CD4-positive, alpha-beta T cell treated with Interleukin-21 for 1 hour (primary cell): ENCODE measurements around the gene SPEF2.

Experiments used
- DNase-seq: peaks from one replicate; pipeline ENCODE4 v3.0.0-alpha.2; 2020

The SPEF2 gene

GRCh38 chr5:35785601-35786085, 168.0 kb downstream of the SPEF2 start:
- no peak for DNase-seq

GRCh38 chr5:35788724-35789123, 171.1 kb downstream of the SPEF2 start:
- no peak for DNase-seq

DNA sequence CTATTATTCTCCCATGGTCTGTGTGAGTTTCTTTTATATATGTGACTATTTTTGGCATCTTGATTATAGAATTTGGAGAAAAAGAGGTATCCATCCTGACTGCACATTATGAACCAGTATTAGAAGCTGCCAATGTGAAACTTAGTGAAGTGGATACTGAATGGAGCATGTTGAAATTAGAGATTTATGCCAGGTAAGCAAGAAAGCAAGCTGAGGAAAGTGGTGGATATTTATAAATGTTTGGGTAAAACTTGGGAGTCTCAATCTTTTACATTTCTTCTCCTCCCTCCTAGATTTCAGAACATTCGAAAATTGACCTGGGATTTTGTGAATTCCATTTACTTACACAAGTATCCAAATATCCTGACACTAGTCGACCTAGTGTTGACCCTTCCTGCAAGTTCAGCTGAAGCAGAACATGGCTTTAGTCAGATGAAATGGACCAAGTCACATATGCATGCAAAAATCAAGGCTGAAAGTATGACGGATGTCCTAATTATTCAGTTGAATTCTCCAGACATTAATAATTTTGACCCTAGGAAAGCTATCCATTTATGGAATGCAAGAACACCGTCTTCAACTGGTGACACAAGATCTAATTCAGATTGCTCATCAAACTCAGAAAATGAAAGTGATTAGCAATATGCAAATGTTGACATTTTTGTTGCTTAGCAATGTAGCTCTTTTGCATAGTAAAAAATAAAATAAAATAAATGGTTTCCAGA, 172.2 kb downstream of the SPEF2 start:
- peak; percentile 43 for DNase-seq

DNA sequence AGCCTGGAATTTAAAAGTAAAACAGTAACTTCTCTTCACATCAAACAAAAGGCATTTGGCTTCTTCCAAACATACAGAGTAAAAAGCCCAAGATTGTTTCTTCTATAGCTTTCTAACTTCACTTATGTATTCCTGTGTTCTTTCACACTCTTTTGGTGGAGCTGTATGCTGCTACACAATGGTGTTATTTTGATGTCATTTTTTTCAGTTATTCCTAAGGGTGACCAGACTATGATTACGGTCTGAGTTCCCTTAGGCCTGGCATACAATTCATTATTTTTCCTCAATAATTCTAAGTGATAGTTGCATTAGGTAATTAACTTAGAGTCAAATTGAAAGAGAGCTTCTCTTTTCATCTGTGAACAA, 172.8 kb downstream of the SPEF2 start:
- no peak for DNase-seq

DNA sequence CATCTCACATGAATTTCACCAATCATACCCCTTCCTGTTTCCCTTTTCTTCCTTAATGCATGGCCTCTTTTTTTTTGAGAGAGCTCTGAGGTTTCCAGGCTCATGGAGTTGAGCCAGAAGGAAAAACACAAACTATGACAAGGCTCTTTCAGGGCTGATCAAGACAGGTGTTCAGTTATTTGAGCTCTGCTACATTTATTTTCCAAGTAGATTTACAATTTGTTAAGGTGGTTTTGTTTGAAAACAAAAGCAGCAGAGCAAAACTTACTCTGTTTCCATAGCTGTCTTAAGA, 176.6 kb downstream of the SPEF2 start:
- DNase-seq: no peak

DNA sequence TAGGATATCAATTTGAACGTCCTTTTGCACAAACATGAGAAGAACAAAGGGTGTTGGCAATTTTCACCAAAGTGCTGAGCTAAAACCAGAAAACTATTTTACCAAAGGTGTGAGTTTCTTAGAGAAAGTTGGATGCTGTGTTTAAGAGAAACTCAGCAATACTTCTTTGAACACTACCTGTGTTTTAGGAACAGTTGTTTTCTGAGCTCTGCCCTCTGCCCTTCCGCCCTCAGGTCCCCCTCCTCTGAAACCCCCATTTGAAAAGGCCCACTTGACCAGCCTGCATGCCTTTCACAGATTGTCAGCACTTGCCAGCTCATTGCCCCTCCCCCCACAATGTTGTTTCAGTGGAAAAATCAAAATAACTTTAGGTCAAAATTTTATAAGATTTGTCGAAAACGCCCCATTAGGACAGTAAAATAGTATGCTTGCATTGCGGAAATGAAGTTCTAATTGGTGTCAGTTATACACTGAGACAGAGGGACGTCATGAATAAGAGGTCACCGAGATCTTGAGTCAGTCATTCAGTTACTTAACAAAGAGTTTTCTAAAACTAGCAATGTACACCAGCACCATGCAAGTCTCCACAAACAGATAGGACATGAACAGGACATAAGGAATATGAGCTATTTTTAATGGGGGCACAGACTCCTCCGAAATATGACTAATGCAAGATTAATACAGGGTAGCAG, 177.2 kb downstream of the SPEF2 start:
- DNase-seq: no peak

DNA sequence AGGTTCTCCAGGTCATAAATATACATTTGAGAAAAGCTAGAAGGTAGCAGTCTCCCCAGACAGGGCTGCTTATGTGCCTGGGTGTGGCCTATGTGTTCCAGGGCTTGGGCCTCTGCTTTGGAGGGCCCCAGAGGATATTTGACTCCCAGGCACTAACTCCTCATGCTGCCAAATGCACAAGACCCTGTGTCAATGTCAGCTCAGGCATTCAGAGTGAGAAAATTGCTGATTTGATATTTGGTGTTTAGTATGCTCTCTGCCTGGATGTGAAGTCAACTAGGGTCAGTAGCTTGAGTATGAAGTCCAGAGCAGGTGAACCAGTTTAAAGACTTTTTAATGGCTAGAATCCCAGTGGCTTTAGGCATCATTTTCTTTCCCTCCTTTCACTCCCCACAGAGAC, 181.5 kb downstream of the SPEF2 start:
- DNase-seq: no peak

- DNase-seq: no peak
Observed at GRCh38 chr5:35799753-35800152, 182.1 kb downstream of the SPEF2 start.

DNA sequence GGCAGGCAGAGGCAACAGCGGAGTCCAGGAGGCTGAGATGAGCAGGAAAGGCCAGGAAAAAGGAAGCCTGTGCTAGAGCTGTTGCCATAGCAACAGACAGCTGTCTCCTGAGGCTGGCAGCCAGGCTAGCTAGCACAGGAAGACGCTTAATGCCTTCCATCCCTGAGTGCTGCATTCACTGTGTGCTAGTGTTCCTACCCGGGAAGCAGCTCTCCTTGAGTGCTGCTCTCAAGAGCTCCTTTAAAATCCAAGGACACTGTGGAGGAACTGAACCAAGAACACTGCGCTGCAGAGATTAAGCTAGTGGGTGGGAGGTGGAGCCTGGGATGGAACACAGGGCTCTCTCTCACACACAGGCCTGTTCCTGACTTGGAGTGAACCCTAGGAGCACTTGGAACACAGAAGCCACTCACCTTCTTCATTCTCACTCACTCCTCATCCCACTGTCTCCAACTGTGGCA, 185.6 kb downstream of the SPEF2 start:
- DNase-seq: peak; percentile 47

GRCh38 chr5:35804201-35804653, 186.6 kb downstream of the SPEF2 start:
- DNase-seq: no peak

- no peak for DNase-seq
Observed at GRCh38 chr5:35804841-35805240, 187.2 kb downstream of the SPEF2 start.

DNA sequence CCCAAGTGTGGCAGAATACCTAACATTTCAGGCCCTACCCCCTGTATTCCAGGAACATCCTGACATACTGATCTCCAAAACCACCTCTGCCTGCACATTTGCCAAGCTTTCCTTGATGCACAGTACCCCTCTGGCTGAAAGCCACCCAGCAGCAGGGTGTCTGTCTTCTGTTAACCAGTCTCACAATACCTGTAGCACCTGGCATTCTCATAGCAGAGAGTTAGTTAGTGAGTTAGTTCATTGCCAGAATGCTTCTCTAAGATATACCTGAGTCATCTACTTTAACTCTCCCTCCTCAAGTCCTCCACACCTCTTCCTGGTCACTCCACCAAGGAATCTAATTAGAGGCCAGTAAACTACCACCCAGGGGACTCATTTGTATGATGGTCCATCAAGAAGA, 192.9 kb downstream of the SPEF2 start:
- DNase-seq: peak; percentile 40

- DNase-seq: peak; percentile 88
Observed at GRCh38 chr5:35811108-35811741, 193.6 kb downstream of the SPEF2 start.

- DNase-seq: no peak
Observed at GRCh38 chr5:35813521-35813920, 195.9 kb downstream of the SPEF2 start.

GRCh38 chr5:35815089-35815936, 197.7 kb downstream of the SPEF2 start:
- peak; percentile 70 for DNase-seq

DNA sequence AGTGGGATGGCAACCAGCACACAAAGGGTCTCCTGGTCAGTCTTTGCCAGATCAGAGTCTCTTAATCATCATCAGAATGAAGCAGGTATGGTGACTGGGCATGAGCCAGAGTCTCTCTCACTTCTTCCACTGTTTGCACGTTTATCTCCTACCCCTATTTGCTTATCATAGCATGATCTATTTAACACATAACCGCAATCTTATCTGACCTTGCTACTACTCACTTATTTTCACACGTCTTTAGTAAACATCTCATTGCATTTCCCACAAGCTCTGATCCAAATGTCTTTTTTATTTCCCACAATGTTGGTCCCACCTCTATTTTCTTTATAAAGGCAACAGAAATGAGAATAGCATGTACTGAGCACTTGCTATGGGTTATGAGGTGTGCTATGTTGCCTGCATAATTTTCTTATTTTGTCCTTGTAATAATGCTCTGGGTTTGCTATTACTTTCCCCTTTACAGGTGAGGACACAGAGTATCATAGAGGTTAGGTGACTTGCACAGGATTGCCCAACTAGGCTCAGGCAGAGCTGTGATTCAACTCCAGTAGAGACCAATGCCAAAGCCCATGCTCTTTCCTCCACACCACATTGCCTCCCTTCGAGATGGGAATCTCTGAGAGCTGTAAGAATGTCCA, 199.3 kb downstream of the SPEF2 start:
- DNase-seq: peak; percentile 62

- no peak for DNase-seq
Observed at GRCh38 chr5:35819026-35819425, 201.4 kb downstream of the SPEF2 start.

- DNase-seq: peak; percentile 41
Observed at GRCh38 chr5:35819668-35820067, 202.0 kb downstream of the SPEF2 start.

- DNase-seq: no peak
Observed at GRCh38 chr5:35820735-35821134, 203.1 kb downstream of the SPEF2 start.

DNA sequence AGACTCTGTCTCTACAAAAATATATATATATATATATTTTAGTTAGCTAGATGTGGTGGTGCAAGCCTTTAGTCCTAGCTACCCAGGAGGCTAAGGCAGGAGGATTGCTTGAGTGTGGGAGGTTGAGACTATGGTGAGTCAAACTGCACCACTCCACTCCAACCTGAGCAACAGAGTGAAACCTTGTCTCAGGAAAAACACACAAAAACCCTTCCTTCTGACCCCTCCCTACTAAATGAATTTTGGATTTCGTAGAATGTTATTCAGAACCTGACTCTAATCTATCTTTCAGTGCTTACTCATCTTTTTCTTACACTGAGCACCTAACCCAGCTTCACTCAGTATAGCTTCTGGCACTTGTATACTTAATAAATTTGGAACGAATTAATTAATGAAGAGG, 203.8 kb downstream of the SPEF2 start:
- DNase-seq: no peak

DNA sequence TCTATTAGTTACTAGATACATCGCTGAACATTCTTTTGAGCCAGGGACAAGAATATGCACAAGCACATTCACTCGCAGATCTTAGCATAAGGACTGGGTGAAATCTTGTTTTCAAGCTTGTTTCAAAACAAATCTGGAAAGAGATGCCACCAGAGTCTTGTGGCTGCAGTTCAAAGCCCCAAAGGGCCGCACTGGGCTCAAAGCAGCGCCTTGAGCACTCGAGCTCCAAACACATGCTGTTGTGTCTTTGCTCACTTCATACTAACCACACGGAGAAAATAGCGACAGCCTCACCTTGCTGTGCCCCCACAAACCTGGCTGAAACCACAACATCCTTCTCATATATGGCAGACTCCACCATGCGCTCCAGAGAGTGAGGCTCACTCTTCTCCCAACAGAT, 204.8 kb downstream of the SPEF2 start:
- DNase-seq: peak; percentile 56

DNA sequence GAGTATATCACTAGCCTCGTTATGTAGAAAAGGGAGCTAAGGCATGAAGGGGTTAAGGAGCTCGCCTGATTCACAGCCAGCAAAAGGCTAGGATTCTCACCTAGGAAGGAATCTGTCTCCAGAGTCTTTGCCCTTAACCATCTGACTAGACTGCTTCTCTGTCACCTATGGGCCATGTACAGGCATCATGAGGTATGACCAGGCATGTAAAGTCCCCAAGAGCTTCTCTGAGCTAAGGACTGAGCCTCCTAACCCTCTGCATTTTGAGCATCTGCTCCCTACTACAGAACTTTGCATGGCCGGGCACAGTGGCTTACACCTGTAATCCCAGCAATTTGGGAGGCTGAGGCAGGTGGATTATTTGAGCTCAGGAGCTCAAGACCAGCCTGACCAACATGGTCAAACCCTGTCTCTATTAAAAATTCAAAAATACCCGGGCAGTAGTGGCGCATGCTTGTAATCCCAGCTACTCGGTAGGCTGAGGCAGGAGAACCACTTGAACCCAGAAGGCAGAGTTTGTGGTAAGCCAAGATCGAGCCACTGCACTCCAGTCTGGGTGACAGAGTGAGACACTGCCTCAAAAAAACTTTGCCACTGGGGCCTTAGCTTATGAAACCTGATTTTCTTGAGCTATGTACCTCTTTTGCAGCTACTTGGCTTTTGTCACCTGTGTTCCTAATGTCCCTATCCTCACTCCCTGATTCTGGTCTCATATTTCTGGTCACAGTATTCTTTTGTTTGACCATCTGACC, 205.9 kb downstream of the SPEF2 start:
- DNase-seq: no peak
